ENCODE results near the gene PCDH8.
A peak's percentile ranks its signal among the peaks of the same experiment; 100 is the strongest.

Gene PCDH8

GRCh38 chr13:52848455-52849195 is at the start of gene PCDH8:
PCDH8 (minus strand) TSS chr13:52848640; CDS start chr13:52848436, 204 bp downstream.
- ChIA-PET POLR2A (no interaction called here), CTCF (interaction anchor here (0.7 kb wide), 1 partner anchor 18 kb away, joined by 4 read pairs; no protein-coding TSS in a partner anchor)
- DNase-seq (ENCODE audit: extremely low spot score), result peak; percentile 81
- TF ChIP-seq PKNOX1 (IDR thresholded peaks at IDR 0.05) (no peak), L3MBTL2 (conservative IDR thresholded peaks at IDR 0.05) (peak; percentile 10; the same call in 1 of the 2 replicates)

- TF ChIP-seq TARDBP (IDR thresholded peaks at IDR 0.05), result no peak
- peak; percentile 86 for TF ChIP-seq ZNF384 (IDR thresholded peaks at IDR 0.05)
- ChIA-PET CTCF (interaction anchor here (0.7 to 2.1 kb wide), 5 partner anchors 9 to 1093 kb away, joined by 3 to 6 read pairs (median 3); no protein-coding TSS in a partner anchor), POLR2A (no interaction called here)
- peak; percentile 65 for DNase-seq (ENCODE audit: extremely low spot score)
Observed at GRCh38 chr13:52896827-52897659, 48.6 kb upstream of the PCDH8 start.

- no peak for DNase-seq (ENCODE audit: extremely low spot score)
- TF ChIP-seq HDGF (IDR thresholded peaks at IDR 0.05; ENCODE audit: borderline replicate concordance), result no peak
- no peak for TF ChIP-seq FOXM1 (IDR thresholded peaks at IDR 0.05; ENCODE audit: borderline replicate concordance)
- TF ChIP-seq TARDBP (IDR thresholded peaks at IDR 0.05), result no peak
- no peak for TF ChIP-seq SP1 (IDR thresholded peaks at IDR 0.05)
- no peak for TF ChIP-seq L3MBTL2 (conservative IDR thresholded peaks at IDR 0.05)
- TF ChIP-seq ARNT (IDR thresholded peaks at IDR 0.05), result no peak
- no peak for TF ChIP-seq LEF1 (IDR thresholded peaks at IDR 0.05; ENCODE audit: borderline replicate concordance)
- no peak for TF ChIP-seq SUZ12 (IDR thresholded peaks at IDR 0.05)
- no peak for TF ChIP-seq ZNF384 (IDR thresholded peaks at IDR 0.05)
- TF ChIP-seq FOXK2 (IDR thresholded peaks at IDR 0.05), result no peak
- no peak for TF ChIP-seq BHLHE40 (IDR thresholded peaks at IDR 0.05; ENCODE audit: borderline replicate concordance)
- no peak for TF ChIP-seq FOXA1 (IDR thresholded peaks at IDR 0.05)
- no peak for TF ChIP-seq ELF4 (IDR thresholded peaks at IDR 0.05)
- no peak for TF ChIP-seq PKNOX1 (IDR thresholded peaks at IDR 0.05)
- TF ChIP-seq NFRKB (IDR thresholded peaks at IDR 0.05), result no peak
- TF ChIP-seq CTBP1 (IDR thresholded peaks at IDR 0.05; ENCODE audit: borderline replicate concordance), result no peak
- ChIA-PET CTCF (interaction anchor here (1.0 kb wide), 1 partner anchor 74 kb away, joined by 3 read pairs; no protein-coding TSS in a partner anchor), POLR2A (no interaction called here)
Observed at GRCh38 chr13:52894413-52894812, 46.0 kb upstream of the PCDH8 start.

- TF ChIP-seq FOXA1 (IDR thresholded peaks at IDR 0.05) (no peak), L3MBTL2 (conservative IDR thresholded peaks at IDR 0.05) (no peak), ARNT (IDR thresholded peaks at IDR 0.05) (no peak), LEF1 (IDR thresholded peaks at IDR 0.05; ENCODE audit: borderline replicate concordance) (no peak), SP1 (IDR thresholded peaks at IDR 0.05) (no peak), FOXM1 (IDR thresholded peaks at IDR 0.05; ENCODE audit: borderline replicate concordance) (no peak), HDGF (IDR thresholded peaks at IDR 0.05; ENCODE audit: borderline replicate concordance) (no peak), PKNOX1 (IDR thresholded peaks at IDR 0.05) (no peak), ELF4 (IDR thresholded peaks at IDR 0.05) (no peak), SUZ12 (IDR thresholded peaks at IDR 0.05) (no peak), TARDBP (IDR thresholded peaks at IDR 0.05) (no peak), NFRKB (IDR thresholded peaks at IDR 0.05) (no peak), ZNF384 (IDR thresholded peaks at IDR 0.05) (no peak), CTBP1 (IDR thresholded peaks at IDR 0.05; ENCODE audit: borderline replicate concordance) (no peak), FOXK2 (IDR thresholded peaks at IDR 0.05) (no peak), BHLHE40 (IDR thresholded peaks at IDR 0.05; ENCODE audit: borderline replicate concordance) (no peak)
- ChIA-PET POLR2A (no interaction called here), CTCF (no interaction called here)
- no peak for DNase-seq (ENCODE audit: extremely low spot score)
Observed at GRCh38 chr13:52892925-52893324, 44.5 kb upstream of the PCDH8 start.

- CTCF ChIA-PET, result no interaction called here
- DNase-seq (ENCODE audit: extremely low spot score), result no peak
- POLR2A ChIA-PET, result no interaction called here
- TF ChIP-seq SUZ12 (IDR thresholded peaks at IDR 0.05) (no peak), LEF1 (IDR thresholded peaks at IDR 0.05; ENCODE audit: borderline replicate concordance) (no peak), TARDBP (IDR thresholded peaks at IDR 0.05) (no peak), PKNOX1 (IDR thresholded peaks at IDR 0.05) (no peak), FOXM1 (IDR thresholded peaks at IDR 0.05; ENCODE audit: borderline replicate concordance) (no peak), ELF4 (IDR thresholded peaks at IDR 0.05) (no peak), FOXK2 (IDR thresholded peaks at IDR 0.05) (no peak), HDGF (IDR thresholded peaks at IDR 0.05; ENCODE audit: borderline replicate concordance) (no peak), FOXA1 (IDR thresholded peaks at IDR 0.05) (no peak)
Observed at GRCh38 chr13:52891706-52892105, 43.3 kb upstream of the PCDH8 start.

Measured in HEK293T (cell line).